Gastrocnemius medialis (tissue), 4 donors: Measurements from ENCODE around the gene GRAP.

Source experiments
- POLR2A ChIP-seq, 2 donors: fragments of 450-650 bp; IDR thresholded peaks; one replicate each; pipeline ENCODE4 v1.6.1; 2017; ENCODE audit warnings: antibody characterized with exemption in 2 of 2, mild to moderate bottlenecking in 2 of 2, moderate library complexity in 2 of 2
- TF ChIP-seq, protein P1 (sequence below), 5 experiments: fragments of 450-650 bp in 3 of 5; fragments of 200-600 bp in 2 of 5; sonication (generic) in 2 of 5; IDR thresholded peaks in 4 of 5; conservative IDR thresholded peaks in 1 of 5; 1 replicate in 4 of 5; 2 replicates in 1 of 5; pipeline ENCODE4 v1.5.1; 2016 to 2019; ENCODE audit warnings: antibody characterized with exemption in 5 of 5, mild to moderate bottlenecking in 3 of 5, moderate library complexity in 3 of 5

DNA sequence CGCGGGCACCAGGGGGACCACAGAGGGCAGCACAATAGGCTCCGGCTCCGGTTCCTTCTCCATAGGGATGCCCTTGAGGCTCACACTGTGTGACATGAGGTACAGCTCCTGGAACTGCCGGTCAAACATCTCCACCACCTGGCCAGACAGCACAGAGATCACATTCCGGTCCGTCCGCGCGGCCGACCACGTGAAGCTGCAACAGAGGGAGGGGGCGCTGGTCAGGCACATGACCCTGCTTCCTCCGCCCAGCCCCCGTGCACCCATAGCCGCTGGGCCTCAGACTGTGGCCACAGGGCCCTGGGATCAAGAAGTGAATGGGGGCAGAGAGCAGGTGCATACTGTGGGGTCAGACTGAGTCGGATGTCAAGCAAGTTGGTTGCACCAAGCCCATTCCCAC lies 68.1 kb downstream of the GRAP start:
- TF ChIP-seq, protein P1, sequence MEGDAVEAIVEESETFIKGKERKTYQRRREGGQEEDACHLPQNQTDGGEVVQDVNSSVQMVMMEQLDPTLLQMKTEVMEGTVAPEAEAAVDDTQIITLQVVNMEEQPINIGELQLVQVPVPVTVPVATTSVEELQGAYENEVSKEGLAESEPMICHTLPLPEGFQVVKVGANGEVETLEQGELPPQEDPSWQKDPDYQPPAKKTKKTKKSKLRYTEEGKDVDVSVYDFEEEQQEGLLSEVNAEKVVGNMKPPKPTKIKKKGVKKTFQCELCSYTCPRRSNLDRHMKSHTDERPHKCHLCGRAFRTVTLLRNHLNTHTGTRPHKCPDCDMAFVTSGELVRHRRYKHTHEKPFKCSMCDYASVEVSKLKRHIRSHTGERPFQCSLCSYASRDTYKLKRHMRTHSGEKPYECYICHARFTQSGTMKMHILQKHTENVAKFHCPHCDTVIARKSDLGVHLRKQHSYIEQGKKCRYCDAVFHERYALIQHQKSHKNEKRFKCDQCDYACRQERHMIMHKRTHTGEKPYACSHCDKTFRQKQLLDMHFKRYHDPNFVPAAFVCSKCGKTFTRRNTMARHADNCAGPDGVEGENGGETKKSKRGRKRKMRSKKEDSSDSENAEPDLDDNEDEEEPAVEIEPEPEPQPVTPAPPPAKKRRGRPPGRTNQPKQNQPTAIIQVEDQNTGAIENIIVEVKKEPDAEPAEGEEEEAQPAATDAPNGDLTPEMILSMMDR (IDR thresholded peaks at IDR 0.05 in 4 of 5, conservative IDR thresholded peaks at IDR 0.05 in 1 of 5), result no peak
- TF ChIP-seq POLR2A (IDR thresholded peaks at IDR 0.05), result no peak
